Nephron progenitor cell (in vitro differentiated cells): ENCODE results near the gene MCM5.
A peak's percentile ranks its signal among the peaks of the same experiment; 100 is the strongest.

ENCODE experiments used
- DNase-seq: peaks from one replicate; pipeline ENCODE4 v3.0.0; 2021
- H3K27ac Mint-ChIP-seq: 2 replicates; pipeline ENCODE4 v1.8.0; 2021; ENCODE audit warnings: mild to moderate bottlenecking, moderate library complexity, mixed read lengths
- H3K27me3 Mint-ChIP-seq: 2 replicates; pipeline ENCODE4 v1.8.0; 2021; ENCODE audit warnings: mild to moderate bottlenecking, low read depth, mixed read lengths; ENCODE audit not compliant: poor library complexity
- H3K36me3 Mint-ChIP-seq: 2 replicates; pipeline ENCODE4 v1.8.0; 2021; ENCODE audit warnings: low read depth, mixed read lengths
- H3K4me1 Mint-ChIP-seq: 2 replicates; pipeline ENCODE4 v1.8.0; 2021; ENCODE audit warnings: mixed read lengths
- H3K4me3 Mint-ChIP-seq: 2 replicates; pipeline ENCODE4 v1.8.0; 2021; ENCODE audit warnings: mild to moderate bottlenecking, moderate library complexity, mixed read lengths
- H3K9me3 Mint-ChIP-seq: 2 replicates; pipeline ENCODE4 v1.8.0; 2021; ENCODE audit warnings: mild to moderate bottlenecking, moderate library complexity, mixed read lengths
- TF ChIP-seq, protein P1 (sequence below): fragments of 200-600 bp; sonication (generic); IDR thresholded peaks from 2 replicates; pipeline ENCODE4 v1.5.0; 2021; ENCODE audit warnings: antibody characterized with exemption

The MCM5 gene

GRCh38 chr22:35381424-35382009 lies 18.4 kb upstream of the MCM5 start:
- Mint-ChIP-seq H3K4me1 (peaks cover 48% of the 10 kb centered on the region), H3K27me3 (peaks cover 24% of the 10 kb centered on the region), H3K4me3 (peak overlapping the region; percentile 75), H3K27ac (no peak overlapping the region), H3K36me3 (no peaks in the 10 kb centered on the region), H3K9me3 (no peaks in the 10 kb centered on the region)
- no peak for DNase-seq
- TF ChIP-seq, protein P1, sequence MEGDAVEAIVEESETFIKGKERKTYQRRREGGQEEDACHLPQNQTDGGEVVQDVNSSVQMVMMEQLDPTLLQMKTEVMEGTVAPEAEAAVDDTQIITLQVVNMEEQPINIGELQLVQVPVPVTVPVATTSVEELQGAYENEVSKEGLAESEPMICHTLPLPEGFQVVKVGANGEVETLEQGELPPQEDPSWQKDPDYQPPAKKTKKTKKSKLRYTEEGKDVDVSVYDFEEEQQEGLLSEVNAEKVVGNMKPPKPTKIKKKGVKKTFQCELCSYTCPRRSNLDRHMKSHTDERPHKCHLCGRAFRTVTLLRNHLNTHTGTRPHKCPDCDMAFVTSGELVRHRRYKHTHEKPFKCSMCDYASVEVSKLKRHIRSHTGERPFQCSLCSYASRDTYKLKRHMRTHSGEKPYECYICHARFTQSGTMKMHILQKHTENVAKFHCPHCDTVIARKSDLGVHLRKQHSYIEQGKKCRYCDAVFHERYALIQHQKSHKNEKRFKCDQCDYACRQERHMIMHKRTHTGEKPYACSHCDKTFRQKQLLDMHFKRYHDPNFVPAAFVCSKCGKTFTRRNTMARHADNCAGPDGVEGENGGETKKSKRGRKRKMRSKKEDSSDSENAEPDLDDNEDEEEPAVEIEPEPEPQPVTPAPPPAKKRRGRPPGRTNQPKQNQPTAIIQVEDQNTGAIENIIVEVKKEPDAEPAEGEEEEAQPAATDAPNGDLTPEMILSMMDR: no peak

DNA sequence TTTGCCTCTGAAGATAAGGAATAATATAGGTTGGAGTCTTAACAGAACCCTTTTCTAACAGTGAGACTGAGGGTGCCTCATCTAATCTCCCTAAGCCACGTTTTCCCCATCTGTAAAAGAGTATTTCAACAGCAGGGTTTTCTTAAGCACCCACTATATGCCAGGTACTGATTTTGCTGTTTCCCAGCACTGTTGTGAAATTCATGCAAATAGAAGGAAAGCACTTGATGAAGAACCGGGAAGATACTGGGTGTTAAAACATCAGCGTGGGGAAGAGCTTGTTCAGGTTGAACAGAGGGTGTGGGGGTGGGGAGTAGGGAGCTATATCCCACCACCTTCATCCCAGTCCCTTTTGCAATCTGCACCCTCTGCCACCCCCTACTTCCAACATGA lies 16.3 kb upstream of the MCM5 start:
- Mint-ChIP-seq H3K4me1 (peaks cover 29% of the 10 kb centered on the region), H3K4me3 (no peak overlapping the region), H3K27me3 (peaks cover 24% of the 10 kb centered on the region), H3K9me3 (no peaks in the 10 kb centered on the region), H3K36me3 (no peaks in the 10 kb centered on the region), H3K27ac (no peak overlapping the region)
- TF ChIP-seq, protein P1: no peak
- no peak for DNase-seq

GRCh38 chr22:35384527-35384926 lies 15.4 kb upstream of the MCM5 start:
- no peak overlapping the region for H3K4me3 Mint-ChIP-seq
- H3K36me3 Mint-ChIP-seq: no peaks in the 10 kb centered on the region
- peaks cover 21% of the 10 kb centered on the region for H3K4me1 Mint-ChIP-seq
- no peaks in the 10 kb centered on the region for H3K9me3 Mint-ChIP-seq
- no peak for DNase-seq
- TF ChIP-seq, protein P1: no peak
- no peak overlapping the region for H3K27ac Mint-ChIP-seq
- H3K27me3 Mint-ChIP-seq: peaks cover 24% of the 10 kb centered on the region

GRCh38 chr22:35384975-35385588 lies 14.9 kb upstream of the MCM5 start:
- Mint-ChIP-seq H3K9me3 (no peaks in the 10 kb centered on the region), H3K36me3 (no peaks in the 10 kb centered on the region), H3K4me1 (peaks cover 16% of the 10 kb centered on the region), H3K27me3 (peaks cover 24% of the 10 kb centered on the region), H3K4me3 (no peak overlapping the region), H3K27ac (no peak overlapping the region)
- no peak for DNase-seq
- TF ChIP-seq, protein P1: no peak

- Mint-ChIP-seq H3K27ac (no peak overlapping the region), H3K36me3 (no peaks in the 10 kb centered on the region), H3K9me3 (no peaks in the 10 kb centered on the region), H3K4me1 (peaks cover 3% of the 10 kb centered on the region), H3K27me3 (peaks cover 17% of the 10 kb centered on the region), H3K4me3 (no peak overlapping the region)
- TF ChIP-seq, protein P1: no peak
- DNase-seq: no peak
Measured at GRCh38 chr22:35386670-35387288, 13.2 kb upstream of the MCM5 start.
